T-helper 1 cell treated with Interleukin-12 subunit alpha and Interleukin-12 subunit beta and Interleukin-4 antibody, amounts not matched to agents 30 ng/mL and 1 ng/mL, for 36 hours (primary cell): ENCODE data around the gene TCEA2. TPM values are rescaled to one million over a fixed set of nuclear protein-coding genes. Genes with fewer than 3 reads are reported as not detected.
"Not testable (repeated sequence)": the region's sequence is repeated elsewhere in the genome, so short reads cannot be mapped to it uniquely, and the experiment has no call there.

Experiments
- intact Hi-C: fragments of 100-400 bp; cut with micrococcal nuclease; formaldehyde crosslinking; loops from one replicate; pipeline ENCODE4 v1.15.1; 2024
- total RNA-seq: library from RNA; stranded (reverse); gene quantifications from 2 replicates; pipeline ENCODE4 v1.2.3, GENCODE V29; 2022

Gene TCEA2
- total RNA-seq, 1 donor from 2014 or later = 47.4 TPM

GRCh38 chr20:64087226-64087825 is 24.3 kb downstream of the TCEA2 start:
- intact Hi-C loops = not testable (repeated sequence)

DNA sequence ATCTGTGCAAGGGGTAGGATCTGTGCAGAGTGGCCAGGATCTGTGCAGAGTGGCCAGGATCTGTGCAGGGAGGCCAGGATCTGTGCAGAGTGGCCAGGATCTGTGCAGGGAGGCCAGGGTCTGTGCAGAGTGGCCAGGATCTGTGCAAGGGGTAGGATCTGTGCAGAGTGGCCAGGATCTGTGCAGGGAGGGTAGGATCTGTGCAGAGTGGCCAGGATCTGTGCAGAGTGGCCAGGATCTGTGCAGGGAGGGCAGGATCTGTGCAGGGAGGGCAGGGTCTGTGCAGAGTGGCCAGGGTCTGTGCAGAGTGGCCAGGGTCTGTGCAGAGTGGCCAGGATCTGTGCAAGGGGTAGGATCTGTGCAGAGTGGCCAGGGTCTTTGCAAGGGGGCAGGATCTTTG is 25.6 kb downstream of the TCEA2 start:
- intact Hi-C loops = not testable (repeated sequence)

- intact Hi-C loops = no loop called here
These were observed 27.2 kb downstream of the TCEA2 start for GRCh38 chr20:64090165-64090564.

- intact Hi-C loops = no loop called here
These were observed 28.3 kb downstream of the TCEA2 start for GRCh38 chr20:64091340-64091739.

GRCh38 chr20:64091770-64092169 is 28.8 kb downstream of the TCEA2 start:
- intact Hi-C loops = no loop called here

DNA sequence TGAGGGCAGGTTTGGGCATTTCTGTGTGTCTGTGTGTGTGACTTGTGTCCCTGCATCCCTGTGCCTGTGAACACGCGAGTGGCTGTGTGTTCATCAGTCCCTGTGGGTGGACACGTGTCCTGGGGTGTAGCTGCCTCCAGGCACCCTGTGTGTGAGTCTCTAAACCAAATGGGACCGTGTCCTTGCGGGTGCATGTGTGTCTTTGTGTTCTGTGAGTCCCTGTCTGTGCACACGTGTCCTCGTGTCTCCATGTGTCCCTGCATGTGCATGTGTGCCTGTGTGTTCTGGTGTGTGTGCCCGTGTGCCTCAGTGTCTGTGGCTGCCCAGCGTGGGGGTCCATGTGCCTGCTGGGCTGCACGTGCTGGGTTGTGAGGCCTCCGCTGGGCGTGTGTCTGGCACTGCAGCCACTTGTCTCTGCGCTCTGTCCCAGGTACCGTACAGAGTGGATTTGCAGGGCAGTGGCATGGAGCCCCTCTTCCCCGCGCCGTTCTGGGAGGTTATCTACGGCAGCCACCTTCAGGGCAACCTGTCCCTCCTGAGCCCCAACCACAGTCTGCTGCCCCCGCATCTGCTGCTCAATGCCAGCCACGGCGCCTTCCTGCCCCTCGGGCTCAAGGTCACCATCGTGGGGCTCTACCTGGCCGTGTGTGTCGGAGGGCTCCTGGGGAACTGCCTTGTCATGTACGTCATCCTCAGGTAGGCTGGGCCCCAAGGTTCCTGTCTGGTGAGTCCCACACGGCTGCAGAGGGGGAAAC is 29.4 kb downstream of the TCEA2 start:
- intact Hi-C loops = no loop called here

- intact Hi-C loops = no loop called here
These were observed 30.1 kb downstream of the TCEA2 start for GRCh38 chr20:64093013-64093503.

- intact Hi-C loops = no loop called here
These were observed 32.5 kb downstream of the TCEA2 start for GRCh38 chr20:64095455-64095854.

DNA sequence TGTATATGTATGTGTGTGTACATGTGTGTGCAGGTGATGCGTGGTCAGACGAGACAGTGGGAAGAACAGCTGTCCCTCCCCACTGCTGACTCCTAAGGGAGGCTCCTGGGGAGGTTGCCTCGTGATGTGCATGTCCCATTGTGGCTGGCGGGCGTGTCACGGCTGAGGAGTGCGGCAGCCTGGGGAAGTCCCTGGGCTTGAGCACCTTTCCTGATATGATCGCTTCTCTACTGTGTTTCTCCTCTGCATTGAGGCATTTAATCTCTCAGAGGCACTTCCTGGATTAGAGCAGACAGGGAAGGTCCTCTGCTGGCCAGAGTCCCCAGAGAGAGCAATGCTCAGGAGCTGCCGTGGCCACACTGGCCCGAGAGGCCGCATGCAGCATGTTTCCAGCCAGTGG is 32.9 kb downstream of the TCEA2 start:
- intact Hi-C loops = no loop called here

DNA sequence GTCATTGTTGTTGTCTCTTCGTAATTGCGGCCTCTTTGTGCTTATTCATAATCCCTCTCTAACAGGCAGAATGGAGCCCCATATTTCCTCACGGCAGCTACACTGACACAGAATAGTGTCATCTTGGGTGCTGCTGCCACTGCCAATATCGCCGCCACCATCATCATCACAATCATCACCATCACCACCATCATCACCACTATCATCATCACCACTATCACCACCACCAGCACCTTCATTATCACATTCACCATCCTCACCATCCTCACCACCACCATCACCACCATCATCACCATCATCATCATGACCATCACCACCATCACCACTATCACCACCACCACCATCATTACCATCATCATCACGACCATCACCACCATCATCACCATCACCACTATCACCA is 33.5 kb downstream of the TCEA2 start:
- intact Hi-C loops = no loop called here

GRCh38 chr20:64098471-64099013 is 35.5 kb downstream of the TCEA2 start:
- intact Hi-C loops = no loop called here

DNA sequence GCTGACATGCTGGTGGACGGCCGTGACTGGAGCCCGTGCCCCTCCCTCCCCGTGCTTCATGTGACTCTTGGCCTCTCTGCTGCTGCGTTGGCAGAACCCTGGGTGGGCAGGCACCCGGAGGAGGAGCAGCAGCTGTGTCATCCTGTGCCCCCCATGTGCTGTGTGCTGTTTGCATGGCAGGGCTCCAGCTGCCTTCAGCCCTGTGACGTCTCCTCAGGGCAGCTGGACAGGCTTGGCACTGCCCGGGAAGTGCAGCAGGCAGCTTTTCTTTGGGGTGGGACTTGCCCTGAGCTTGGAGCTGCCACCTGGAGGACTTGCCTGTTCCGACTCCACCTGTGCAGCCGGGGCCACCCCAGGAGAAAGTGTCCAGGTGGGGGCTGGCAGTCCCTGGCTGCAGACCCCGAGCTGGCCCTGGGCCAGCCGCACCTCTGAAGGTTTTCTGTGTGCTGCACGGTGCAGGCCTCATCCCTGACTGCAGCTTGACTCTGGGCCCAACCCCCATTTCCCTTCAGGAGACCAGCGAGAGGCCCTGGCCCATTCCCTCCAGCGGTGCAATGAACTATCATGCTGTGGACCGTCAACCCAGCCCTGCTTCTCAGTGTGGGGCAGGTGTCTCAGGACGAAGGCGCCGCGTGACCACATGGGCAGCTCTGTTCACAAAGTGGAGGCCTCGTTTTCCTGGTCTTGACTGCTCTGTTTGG is 36.2 kb downstream of the TCEA2 start:
- intact Hi-C loops = no loop called here

DNA sequence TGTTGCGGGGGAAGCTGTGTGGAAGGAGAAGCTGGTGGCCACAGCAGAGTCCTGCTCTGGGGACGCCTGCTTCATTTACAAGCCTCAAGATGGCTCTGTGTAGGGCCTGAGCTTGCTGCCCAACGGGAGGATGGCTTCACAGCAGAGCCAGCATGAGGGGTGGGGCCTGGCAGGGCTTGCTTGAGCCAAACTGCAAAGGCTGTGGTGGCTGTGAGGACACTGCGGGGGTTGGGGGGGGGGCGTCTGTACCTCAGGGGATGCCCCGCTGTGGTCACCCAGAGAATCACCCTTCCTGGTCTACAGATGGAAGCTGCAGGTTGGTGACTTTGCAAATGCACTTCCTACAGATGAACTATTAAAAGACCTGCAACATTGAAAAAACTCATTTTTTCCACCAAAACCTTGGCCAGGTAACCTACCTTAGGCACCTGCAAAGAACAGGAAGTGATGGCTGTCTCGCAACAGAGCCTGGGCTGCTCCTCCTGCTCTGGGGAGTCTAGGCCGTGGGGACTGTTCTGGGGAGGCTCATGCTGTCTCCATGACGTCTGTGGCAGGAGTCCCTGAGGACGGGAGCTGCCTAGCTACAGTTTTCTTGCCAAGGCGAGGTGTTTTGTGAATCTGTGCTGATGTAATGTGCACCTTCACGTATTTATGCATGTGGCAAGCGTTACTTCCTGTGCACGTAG is 37.0 kb downstream of the TCEA2 start:
- intact Hi-C loops = no loop called here

DNA sequence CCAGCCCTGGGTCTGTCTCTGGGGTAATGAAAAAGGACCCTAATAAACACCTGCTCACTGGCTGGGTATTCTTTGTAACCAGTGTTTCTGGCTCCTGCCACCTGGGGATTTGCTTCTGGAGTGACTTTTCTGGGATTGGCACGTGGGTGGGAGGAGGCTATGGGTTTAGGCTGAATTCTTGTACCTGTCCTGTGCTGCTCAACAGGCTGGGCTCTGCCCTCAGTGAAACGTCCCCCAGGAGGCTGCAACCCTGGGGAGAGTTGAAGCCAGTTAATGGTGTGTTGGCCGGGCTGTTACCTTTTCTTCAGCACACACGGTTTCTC is 37.5 kb downstream of the TCEA2 start:
- intact Hi-C loops = no loop called here

DNA sequence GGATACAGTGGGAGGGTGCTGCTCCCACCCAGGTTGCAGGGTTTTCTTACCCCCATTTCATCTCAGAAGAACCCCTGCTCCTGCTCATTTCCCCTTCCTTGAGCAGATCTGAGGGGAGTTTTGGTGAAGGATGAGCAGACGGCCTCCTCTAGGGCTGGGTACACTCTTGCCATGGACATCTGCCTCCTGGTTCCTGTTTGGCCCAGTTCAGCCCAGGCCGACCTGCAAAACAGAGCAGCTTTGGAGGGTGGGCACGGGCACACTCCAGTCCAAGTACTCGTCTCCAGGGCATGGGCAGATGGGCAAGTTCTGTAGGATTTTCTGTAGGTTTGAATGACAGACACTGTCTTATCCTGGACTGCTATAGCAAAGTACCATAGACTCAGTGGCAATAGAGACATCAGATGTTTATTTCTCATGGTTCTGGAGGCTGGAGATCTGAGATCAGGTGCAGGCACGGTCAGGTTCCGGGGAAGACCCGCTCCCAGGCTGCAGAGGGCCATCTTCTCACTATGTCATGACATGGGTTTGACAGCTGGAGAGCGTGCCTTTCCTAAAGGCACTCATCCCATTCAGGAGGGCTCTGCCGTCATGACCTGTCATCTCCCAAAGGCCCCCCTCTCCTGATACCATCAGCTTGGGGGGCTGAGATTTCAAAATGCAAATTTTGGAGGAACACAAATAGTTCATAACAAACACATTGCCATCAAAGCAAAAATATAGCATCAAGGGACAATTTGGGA is 38.1 kb downstream of the TCEA2 start:
- intact Hi-C loops = no loop called here

- intact Hi-C loops = loop anchor here (1.0 to 2.0 kb wide), 2 partner anchors 18 to 19 kb away; no protein-coding TSS in a partner anchor
These were observed 39.0 kb downstream of the TCEA2 start for GRCh38 chr20:64101731-64102621.

- intact Hi-C loops = loop anchor here (1.0 to 2.0 kb wide), 2 partner anchors 18 to 20 kb away; no protein-coding TSS in a partner anchor
These were observed 39.8 kb downstream of the TCEA2 start for GRCh38 chr20:64102647-64103354.

- intact Hi-C loops = loop anchor here (2.0 kb wide), 1 partner anchor 21 kb away; no protein-coding TSS in a partner anchor
These were observed 41.1 kb downstream of the TCEA2 start for GRCh38 chr20:64103871-64104666.
